Skin of body (tissue), 2 donors: ENCODE results near the gene INSR. TPM values are rescaled to one million over a fixed set of nuclear protein-coding genes. Genes with fewer than 3 reads are reported as not detected.
"Not testable (repeated sequence)": the region's sequence is repeated elsewhere in the genome, so short reads cannot be mapped to it uniquely, and the experiment has no call there.

Experiments used
- DNase-seq: peaks from one replicate; lab custom pipeline; 2025; lab: John Stamatoyannopoulos, UW
- total RNA-seq: library from RNA; depleted of rRNA; stranded (reverse); fragments of >200 nt; gene quantifications from one replicate; pipeline ENCODE4 v1.2.3, GENCODE V29; 2014

Gene INSR
- total RNA-seq, 1 donor from 2014 or later = 51.4 TPM

DNA sequence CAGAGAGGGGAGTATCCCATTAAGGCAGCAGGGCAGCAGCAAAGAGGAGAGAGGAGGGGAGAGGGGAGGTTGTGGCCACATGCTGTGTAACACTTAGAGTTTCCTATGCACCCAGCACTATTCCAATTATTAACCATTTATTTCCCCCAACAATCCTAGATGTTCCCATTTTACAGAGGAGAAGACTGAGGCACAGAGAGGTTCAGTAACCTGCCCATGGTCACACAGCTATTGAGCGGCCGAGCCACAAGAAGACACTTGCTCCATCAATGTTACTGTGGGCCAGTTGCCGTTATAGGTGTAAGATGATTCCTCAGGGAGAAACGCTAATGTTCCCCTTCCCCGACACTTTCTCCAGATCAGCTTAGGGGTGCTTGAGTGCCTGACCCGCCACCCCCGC, 69.2 kb downstream of the INSR start:
- DNase-seq = no peak

DNA sequence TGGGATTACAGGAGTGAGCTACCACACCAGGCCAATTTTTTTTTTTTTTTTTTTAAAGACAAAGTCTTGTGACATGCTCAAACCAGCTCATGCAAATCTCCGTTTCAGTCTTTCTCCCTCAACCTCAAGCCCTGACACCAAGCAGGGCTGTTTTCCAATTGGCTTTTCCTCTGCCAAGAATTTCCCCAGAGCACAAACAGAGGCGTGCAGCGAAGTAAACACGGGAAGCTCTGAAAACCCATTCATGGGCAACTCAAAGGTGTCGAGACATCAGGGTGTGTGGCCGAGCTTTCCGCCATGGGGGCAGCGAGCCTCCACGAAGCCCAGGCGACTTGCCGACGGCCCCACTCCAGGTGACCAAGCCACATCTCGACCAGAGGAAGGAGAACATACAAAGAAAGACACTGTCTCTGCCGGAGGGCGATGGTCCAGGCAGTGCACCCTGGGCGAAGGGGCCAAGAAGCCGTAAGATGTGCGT, 70.0 kb downstream of the INSR start:
- peak; percentile 41 for DNase-seq

DNA sequence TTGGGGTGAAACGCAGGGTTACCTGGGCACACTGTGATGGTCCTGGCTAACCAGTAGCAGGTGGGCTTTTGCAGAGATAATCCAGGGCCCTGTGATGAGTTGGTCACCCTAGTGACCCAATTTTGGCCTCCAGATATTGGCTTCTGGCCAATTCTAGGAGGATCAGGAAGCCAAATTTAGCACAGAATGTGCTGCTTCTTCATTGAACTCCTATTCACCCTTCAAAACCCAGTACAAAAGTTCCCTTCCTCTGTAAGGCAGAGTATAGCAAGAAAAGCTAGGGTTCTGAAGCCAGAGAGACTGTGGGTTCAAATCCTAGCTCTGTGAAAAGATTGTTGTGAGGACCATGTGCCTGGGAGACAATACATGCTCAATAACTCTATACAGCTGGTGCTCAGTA, 70.8 kb downstream of the INSR start:
- no peak for DNase-seq

DNA sequence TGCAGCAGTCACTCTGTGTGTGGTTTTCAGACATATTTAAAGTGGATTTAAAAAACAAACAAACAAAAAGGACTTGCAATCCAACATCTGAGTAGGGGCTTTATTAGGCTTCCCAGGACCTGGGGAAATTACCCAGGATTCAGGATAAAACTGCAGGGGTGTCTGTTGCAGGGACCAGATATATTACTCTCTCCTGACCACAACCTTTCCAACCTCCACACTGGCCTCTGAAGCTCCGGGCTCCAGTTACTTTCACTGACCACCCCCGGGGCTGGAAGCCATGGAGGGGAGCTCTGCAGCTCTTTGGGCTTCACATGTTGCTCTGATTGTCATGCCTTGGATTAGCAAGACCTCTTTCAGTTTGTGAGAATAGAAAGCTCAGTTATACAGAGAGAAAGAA, 75.2 kb downstream of the INSR start:
- no peak for DNase-seq

DNA sequence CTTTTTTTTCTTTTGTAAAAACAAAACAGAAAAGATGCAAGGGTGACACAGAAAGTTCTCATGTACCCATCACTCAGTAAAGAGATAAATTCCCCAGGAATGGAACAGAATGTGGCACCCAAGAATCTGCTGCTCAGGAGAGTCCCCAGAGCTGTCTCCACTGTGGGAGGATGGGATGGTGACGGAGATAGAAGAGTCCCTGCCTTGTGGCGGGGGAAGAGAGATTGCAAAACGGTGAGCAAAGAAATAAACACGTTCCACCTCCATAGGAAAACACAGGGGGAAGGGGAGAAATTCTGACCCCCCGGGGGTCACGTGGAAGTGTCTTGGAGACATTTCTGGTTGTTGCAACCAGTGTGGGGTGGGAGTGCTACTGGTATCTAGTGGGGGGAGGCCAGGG, 76.4 kb downstream of the INSR start:
- no peak for DNase-seq

DNA sequence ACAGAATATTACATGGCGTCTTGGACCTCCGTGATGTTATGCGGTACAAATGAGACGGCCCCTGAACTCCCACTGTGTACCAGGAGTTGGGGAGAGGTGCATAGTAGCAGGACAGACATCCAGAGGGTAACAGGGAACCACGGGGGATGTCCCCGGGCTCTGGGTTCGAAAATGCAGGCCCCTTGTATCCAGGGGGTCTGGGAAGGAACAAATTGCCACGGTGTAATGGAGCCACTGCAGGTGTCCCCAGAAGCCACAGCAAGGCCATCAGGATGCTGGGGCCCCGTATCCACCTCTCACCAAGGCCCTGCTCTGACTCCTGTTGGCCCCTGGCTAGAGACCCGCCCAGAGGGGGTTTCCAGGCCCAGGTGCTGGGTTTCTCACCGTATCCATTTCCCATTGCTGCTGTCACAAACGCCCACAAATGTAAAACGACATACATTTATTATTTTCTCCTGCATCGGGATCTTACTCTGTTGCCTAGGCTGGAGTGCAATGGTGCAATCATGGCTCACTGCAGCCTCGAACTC, 77.8 kb downstream of the INSR start:
- no peak for DNase-seq

DNA sequence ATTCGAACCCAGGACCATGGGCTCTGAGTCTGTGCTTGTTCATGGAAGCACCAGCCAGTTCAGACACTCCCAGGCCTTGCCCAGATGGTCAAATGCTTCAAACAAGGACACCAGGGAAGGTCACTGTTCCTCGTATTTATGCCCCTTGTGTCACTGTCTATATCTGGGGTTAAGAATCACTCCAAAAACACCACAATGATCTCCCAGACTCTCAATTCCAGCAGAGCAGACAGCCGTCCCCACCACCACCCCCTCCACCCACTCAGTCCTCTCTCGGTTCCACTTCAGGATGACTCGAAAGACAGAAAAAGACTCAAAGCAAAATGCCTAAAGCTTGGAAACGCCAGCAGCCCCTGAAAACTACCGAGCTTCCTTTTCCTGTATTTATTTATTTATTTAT, 79.0 kb downstream of the INSR start:
- no peak for DNase-seq

DNA sequence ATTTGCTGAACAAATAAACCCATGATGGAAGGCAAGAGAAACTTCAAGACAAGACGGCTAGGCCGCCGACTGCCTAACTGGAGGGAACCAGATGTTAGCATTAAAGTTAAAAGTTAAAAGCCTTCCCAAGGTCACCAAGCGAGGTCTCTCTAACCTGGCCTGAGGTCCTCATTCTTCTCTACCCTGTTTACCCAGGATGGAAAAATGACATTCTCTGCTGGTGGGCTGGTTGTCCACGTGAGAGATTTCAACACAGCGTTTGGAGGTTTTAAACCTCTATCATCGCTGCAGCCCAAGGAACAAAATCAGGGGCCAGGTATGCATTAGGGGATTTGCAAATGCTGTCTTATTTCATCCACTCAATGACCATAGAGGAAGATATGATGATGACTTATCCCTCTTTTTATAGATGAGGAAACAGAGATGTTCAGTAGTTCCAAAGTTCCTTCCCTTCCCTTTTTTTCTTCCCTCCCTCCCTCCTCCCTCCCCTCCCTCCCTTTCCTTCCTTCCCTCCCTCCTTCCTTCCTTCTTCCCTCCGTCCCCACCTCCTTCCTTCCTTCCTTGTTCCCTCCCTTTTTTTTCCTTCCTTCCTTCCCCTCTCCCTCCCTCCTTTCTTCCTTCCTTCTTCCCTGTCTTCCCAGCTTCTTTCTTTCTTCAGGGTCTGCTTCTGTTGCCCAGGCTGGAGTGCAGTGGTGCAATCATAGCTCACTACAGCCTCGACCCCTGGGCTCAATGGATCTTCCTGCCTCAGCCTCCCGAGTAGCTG, 79.7 kb downstream of the INSR start:
- DNase-seq = no peak

DNA sequence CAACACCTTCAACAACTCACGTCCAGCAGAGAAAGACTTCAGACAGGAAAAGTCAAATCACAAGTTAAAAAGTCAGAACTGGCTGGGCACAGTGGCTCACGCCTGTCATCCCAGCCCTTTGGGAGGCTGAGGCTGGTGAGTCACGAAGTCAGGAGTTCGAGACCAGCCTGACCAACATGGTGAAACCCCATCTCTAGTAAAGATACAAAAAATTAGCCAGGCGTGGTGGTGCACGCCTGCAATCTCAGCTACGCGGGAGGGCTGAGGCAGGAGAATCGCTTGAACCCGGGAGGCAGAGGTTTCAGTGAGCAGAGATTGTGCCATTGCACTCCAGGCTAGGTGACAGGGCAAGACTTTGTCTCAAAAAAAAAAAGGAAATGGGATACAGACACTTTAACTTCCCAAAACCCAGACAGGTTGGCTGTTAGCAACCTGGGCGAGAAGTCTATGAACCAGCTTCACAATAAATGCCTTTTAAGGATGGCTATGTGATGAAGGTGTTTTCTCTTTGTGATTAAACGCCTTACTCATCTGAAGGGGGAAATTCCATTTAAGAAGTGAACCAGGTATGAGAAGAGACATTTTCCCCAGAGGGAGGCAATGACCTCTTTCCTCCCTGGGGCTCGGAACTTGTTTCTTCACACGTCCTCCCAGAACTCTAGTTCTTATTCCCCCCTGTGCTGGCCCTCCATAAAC, 80.4 kb downstream of the INSR start:
- DNase-seq = no peak

DNA sequence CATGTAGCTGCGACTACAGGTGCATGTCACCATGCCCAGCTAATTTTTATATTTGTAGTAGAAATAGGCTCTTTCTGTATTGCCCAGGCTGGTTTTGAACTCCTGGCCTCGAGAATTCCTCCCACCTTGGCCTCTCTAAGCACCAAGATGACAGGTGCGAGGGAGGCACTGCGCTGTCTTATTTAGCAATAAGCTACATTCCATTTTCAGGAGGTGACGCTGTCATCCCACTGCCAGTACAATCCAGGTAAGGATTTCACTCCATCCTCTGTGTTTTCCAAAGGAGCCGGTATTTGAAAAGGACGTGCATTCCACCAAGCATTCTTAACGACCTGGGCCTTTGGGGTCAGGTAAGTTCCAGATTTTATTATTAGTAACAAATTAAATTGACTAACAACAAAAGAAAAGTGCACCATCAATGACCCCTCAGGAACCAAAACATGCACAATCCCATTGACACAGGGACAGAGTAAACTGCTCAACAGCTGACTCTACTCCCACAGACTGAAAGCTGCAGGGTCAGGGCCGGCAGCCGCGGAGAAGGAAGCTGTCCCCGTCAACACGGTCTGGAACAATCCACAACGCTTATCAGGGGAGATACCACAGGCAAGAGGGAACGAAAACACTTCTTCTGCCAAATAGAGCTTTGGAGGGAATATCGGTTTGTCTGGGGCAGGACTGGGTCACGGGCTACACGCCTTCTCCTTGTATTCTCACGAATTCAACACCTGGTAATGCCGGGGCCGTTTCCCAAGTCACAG, 82.8 kb downstream of the INSR start:
- no peak for DNase-seq

DNA sequence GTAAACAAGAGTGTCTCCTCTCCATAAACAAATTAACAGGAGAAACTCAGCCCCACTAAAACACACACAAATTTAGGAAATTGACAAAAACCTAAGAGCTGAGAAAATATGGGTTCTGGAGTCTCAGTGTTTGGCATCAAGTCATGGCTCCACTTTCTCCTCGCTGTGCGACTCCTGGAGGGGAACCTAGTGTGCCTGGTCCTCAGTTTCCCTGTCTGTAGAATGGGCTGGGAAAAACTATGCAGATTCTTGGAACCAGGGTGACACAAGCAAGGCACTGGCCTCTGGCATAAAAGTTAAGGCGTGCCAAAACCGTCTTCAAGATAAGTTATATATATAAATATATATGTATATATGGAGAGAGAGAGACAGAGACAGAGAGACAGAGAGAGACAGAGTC, 83.9 kb downstream of the INSR start:
- no peak for DNase-seq

DNA sequence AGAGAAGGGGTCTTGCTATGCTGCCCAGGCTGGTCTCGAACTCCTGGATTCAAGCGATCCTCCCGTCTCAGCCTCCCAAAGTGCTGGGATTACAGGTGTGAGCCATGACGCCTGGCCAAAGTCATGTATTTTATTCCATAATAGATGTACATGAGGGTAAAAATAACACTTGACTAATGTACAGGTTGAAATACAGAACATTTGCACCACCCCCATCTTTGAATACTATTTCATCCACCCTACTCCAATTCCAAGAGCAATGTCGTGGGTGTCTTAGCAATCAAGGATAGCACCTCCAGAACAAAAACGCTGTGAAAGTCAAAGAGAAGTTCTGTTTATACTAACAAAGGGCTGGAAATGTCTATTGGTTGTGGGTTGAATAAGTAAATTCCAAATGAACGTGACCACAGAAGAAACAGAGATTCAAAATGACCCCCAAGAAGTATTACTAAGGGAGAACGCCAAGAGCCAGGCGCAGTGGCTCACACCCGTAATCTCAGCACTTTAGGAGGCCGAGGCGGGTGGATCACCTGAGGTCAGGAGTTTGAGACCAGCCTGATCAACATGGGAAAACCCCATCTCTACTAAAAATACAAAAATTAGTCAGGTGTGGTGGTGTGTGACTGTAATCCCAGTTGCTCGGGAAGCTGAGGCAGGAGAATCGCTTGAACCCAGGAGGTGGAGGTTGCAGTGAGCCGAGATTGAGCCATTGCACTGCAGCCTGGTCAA, 84.5 kb downstream of the INSR start:
- DNase-seq = not testable (repeated sequence)

DNA sequence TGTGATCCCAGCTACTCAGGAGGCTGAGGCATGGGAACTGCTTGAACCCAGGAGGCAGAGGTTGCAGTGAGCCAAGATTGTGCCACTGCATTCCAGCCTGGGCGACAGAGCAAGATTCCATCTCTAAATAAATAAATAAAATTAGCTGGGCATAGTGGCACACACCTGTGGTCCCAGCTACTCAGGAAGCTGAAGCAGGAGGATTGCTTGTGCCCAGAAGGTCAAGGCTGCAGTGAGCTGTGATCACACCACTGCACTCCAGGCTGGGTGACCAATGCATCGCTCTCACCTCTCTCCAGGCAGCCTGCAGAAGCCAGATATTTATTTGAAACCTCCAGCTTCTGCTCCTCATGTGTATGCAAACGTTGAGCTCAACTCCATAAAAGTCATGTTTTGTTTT, 85.2 kb downstream of the INSR start:
- not testable (repeated sequence) for DNase-seq

DNA sequence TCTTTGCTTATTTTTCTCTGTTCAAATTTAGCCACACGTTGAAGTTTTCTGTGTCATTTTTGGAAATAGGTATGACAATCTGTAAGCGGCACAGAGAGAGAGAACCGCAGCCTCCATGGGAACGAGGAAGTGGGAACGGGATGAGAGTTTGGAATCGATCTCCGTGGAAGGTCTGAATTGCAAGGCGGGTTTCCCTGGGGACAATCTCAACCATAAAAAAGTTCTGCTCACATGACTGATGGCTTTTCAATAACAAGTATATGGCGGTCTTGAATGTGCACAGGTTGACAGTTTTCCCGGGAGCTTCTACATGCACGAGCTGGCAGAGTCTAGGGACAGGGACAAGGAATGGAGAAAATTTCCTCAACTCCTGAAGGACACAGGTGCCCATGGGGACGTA, 90.9 kb downstream of the INSR start:
- DNase-seq = no peak

DNA sequence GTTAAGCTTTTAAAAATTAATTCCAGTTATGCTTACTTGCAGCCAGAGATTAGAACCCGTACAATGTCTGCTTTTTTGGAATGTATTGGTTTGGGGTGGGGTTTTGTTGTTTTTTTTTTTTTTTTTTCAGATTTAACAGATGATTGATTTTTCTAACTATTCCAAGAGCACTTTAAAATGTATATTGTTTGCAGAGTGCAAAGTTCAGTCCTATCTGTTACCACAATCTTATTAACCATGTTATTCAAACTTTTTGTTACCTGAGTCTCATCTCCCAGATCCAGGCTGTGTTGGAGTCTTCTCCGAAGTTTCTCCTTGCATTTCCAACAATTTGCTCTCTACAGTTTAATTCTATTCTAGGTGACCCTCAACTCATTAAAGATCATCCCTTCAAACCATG, 91.3 kb downstream of the INSR start:
- DNase-seq = no peak

DNA sequence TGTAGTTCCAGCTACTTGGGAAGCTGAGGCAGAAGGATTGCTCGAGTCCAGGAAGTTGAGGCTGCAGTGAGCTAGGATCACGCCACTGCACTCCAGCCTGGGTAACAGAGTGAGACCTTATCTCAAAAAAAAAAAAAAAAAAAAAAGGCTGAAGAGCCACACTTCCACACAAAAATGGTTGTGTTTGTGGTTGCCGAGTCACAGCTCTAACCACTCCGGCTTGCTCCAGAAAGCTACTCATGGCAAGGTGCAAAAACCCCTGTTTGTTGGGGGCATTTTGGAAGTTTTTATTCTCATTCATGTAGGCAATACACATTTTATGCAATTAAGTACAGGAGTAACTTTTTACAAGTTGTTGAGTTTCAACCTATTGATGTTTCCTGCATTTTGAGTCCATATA, 93.5 kb downstream of the INSR start:
- no peak for DNase-seq

DNA sequence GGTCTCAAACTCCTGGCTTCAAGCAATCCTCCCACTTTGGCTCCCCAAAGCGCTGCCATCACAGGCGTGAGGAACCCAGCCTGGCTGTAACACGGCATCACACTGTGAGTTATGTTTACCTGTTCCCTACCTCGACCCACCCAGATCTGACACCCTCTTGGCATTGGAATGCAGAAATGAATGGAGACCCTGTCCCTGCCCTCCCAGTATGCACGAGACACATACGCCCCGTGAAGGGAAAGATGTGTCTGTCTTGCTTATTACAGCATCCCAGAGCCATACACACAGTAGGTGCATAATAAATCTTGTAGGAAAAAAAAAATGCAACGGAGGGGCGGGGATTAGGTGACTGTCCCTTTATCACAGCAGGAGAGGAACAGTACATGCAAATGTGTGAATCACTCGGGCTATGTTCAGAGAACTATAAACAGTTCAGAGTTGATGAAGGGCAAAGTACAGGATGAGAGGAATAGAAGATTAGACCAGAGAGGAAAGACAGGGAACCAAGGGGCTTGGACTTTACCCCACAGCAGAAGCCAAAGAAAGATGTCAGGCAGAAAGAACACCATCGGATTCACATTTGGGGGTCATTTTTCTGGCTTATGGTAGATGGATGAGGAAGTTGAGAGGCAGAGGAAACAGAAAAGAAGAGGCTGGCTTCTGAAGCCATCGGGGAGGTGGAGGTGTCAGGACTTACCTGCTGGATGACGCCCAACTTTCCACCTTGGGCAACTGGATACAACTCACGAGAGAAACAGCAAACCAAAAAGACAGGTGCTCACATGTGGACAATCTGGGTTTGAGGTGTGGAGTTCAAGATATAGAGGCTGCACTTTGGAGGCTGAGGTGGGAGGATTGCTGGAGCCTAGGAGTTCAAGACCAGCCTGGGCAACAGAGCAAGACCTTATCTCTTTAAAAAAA, 94.3 kb downstream of the INSR start:
- DNase-seq = no peak

DNA sequence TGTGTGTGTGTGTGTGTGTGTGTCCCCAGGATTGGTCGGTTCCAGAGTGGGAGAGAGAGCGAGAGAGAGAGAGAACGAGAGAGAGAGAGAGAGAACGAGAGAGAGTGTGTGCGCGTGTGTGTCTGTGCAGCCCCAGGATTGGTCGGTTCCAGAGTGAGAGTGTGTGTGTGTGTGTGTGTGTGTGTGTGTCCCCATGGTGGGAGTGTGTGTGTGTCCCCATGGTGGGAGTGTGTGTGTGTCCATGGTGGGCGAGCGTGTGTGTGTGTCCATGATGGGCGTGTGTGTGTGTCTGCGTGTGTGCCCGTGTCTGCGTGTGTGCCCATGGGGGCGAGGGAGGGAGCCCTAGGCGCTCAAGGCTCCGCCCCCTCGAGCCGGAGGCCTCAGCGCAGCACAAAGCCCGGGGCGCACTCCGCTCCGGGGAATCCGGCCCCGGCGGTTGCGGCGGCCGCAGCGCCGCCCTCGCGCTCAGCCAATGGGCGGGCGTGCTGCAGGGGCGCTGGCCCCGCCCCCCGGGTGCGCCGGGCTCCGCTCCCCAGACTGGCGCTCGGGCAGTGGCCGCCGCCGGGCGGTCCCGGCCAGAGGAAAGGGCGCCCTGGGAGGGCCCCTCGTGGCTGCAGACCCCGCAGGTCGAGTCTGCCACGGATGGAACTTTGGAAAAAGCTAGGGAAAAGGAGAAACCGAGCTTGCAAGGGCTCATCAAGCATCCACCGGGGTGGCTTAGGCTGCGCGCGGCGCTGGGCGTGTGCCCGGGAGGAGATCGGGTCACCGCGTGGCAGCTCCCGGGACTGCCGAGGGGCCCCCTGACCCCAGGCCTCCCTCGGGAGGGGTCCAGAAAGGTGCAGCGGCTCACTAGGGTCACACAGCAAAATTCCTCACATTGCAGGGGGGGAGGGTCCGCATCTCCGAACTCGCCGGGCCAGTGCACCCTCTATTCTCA, 96.2 kb downstream of the INSR start:
- DNase-seq = peak; percentile 93

DNA sequence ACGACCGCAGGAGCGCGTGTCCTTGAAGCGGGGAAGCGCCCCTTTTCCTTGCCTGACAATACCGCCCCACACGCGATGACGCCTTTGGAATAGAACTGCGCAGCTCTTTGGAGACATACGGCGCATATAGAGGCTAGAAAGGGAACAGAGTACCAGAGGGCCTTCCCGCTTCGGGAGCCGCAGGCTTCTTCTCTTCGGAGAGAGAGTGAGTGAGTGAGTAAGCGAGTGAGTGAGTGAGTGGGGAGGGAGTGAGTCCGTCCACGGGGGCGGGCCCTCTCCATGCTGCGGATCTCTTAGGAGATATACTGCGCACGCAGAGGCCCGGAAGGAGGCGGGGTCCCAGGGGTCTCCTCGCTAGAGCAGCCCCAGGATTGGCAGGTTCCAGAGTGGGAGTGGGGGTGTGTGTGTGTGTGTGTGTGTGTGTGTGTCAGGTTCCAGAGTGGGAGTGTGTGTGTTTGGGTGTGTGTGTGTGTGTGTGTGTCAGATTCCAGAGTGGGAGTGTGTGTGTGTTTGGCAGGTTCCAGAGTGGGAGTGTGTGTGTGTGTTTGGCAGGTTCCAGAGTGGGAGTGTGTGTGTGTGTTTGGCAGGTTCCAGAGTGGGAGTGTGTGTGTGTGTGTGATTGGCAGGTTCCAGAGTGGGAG, 97.0 kb downstream of the INSR start:
- peak; percentile 94 for DNase-seq
